ENCODE results near the gene KLHL22.

DNA sequence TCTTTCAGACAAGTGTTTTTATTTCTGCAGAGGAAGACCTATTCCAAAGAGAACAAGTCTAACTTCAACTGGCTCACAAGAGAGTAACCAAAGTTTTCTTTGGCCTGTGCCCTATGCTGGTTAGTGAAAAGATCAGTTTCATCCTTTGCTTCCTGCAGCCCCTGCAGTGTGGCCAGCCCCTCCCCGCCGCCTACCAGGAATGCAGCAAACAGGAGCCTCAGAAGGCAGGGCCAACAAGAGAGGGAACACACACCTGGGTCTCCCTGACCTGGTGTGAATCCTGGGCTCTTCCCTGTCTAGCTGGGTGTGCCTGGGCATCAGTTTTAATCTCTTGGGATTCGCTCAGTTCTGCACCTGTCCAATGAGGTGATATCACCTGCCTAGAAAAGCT is 36.4 kb downstream of the KLHL22 start:
- TF ChIP-seq, protein P1, sequence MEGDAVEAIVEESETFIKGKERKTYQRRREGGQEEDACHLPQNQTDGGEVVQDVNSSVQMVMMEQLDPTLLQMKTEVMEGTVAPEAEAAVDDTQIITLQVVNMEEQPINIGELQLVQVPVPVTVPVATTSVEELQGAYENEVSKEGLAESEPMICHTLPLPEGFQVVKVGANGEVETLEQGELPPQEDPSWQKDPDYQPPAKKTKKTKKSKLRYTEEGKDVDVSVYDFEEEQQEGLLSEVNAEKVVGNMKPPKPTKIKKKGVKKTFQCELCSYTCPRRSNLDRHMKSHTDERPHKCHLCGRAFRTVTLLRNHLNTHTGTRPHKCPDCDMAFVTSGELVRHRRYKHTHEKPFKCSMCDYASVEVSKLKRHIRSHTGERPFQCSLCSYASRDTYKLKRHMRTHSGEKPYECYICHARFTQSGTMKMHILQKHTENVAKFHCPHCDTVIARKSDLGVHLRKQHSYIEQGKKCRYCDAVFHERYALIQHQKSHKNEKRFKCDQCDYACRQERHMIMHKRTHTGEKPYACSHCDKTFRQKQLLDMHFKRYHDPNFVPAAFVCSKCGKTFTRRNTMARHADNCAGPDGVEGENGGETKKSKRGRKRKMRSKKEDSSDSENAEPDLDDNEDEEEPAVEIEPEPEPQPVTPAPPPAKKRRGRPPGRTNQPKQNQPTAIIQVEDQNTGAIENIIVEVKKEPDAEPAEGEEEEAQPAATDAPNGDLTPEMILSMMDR (IDR thresholded peaks at IDR 0.05): no peak
- TF ChIP-seq POLR2AphosphoS5 (IDR thresholded peaks at IDR 0.05) (no peak), POLR2A (IDR thresholded peaks at IDR 0.05) (no peak)
